Stimulated activated CD4-positive, alpha-beta T cell treated with anti-CD3 and anti-CD28 coated beads, TNF-alpha, amount 100 ng/mL, for 4 hours (primary cell): ENCODE measurements around the gene CALML6.

ENCODE experiments used
- DNase-seq, 3 experiments: peaks; one replicate each; pipeline ENCODE4 v3.0.0-alpha.2; 2020; ENCODE audit warnings: low read depth in 3 of 3

CALML6 gene

GRCh38 chr1:1892079-1892762 lies 22.8 kb upstream of the CALML6 start:
- no peak for DNase-seq

GRCh38 chr1:1892763-1893120 lies 22.3 kb upstream of the CALML6 start:
- no peak for DNase-seq

GRCh38 chr1:1893291-1893985 lies 21.6 kb upstream of the CALML6 start:
- DNase-seq, result no peak

- DNase-seq, result no peak
These were observed 21.1 kb upstream of the CALML6 start for GRCh38 chr1:1893997-1894353.

GRCh38 chr1:1894354-1895059 lies 20.6 kb upstream of the CALML6 start:
- DNase-seq, result no peak

GRCh38 chr1:1895060-1895418 lies 20.0 kb upstream of the CALML6 start:
- no peak for DNase-seq

- DNase-seq, result no peak
These were observed 19.4 kb upstream of the CALML6 start for GRCh38 chr1:1895456-1896336.

GRCh38 chr1:1898246-1898933 lies 16.7 kb upstream of the CALML6 start:
- DNase-seq, result no peak

GRCh38 chr1:1899266-1899966 lies 15.6 kb upstream of the CALML6 start:
- no peak for DNase-seq

- no peak for DNase-seq
These were observed 15.1 kb upstream of the CALML6 start for GRCh38 chr1:1899967-1900327.

- no peak for DNase-seq
These were observed 14.0 kb upstream of the CALML6 start for GRCh38 chr1:1900883-1901640.

GRCh38 chr1:1901641-1902294 lies 13.3 kb upstream of the CALML6 start:
- DNase-seq, result no peak

- DNase-seq, result no peak
These were observed 11.8 kb upstream of the CALML6 start for GRCh38 chr1:1903224-1903623.

GRCh38 chr1:1906185-1907097 lies 8.6 kb upstream of the CALML6 start:
- peak in 2 of 3 experiments; percentile 33 to 52 for DNase-seq

- no peak for DNase-seq
These were observed 7.8 kb upstream of the CALML6 start for GRCh38 chr1:1907098-1907736.

- DNase-seq, result no peak
These were observed 6.6 kb upstream of the CALML6 start for GRCh38 chr1:1908506-1908791.

- no peak for DNase-seq
These were observed 5.0 kb upstream of the CALML6 start for GRCh38 chr1:1910033-1910465.

GRCh38 chr1:1910651-1911331 lies 4.3 kb upstream of the CALML6 start:
- no peak for DNase-seq
